IPS-18a (cell line): Measurements from ENCODE around the gene MAP3K7.
"Not testable (repeated sequence)": the region's sequence is repeated elsewhere in the genome, so short reads cannot be mapped to it uniquely, and the experiment has no call there.

Source experiments
- H3K27ac ChIP-seq: one replicate; pipeline ENCODE4 v1.5.1; 2013; ENCODE audit warnings: low read length
- H3K27me3 ChIP-seq: one replicate; pipeline ENCODE4 v1.6.1; 2013; ENCODE audit warnings: mild to moderate bottlenecking, low read length; ENCODE audit not compliant: control insufficient read depth, insufficient read depth
- H3K36me3 ChIP-seq: one replicate; pipeline ENCODE4 v1.6.1; 2013; ENCODE audit warnings: low read depth, low read length; ENCODE audit not compliant: control insufficient read depth
- H3K4me1 ChIP-seq: one replicate; pipeline ENCODE4 v1.6.1; 2013; ENCODE audit warnings: low read depth, low read length; ENCODE audit not compliant: control insufficient read depth
- H3K4me3 ChIP-seq: one replicate; pipeline ENCODE4 v1.5.1; 2013; ENCODE audit warnings: low read length
- H3K9ac ChIP-seq: one replicate; pipeline ENCODE4 v1.6.1; 2013; ENCODE audit warnings: mild to moderate bottlenecking, low read length, moderate library complexity
- H3K9me3 ChIP-seq: one replicate; pipeline ENCODE4 v1.6.1; 2013; ENCODE audit warnings: low read depth, low read length; ENCODE audit not compliant: control insufficient read depth

MAP3K7 gene

GRCh38 chr6:90573624-90574023 lies 13.2 kb downstream of the MAP3K7 start:
- H3K36me3 ChIP-seq, result peaks cover 9% of the 10 kb centered on the region
- no peak overlapping the region for H3K27ac ChIP-seq
- no peaks in the 10 kb centered on the region for H3K27me3 ChIP-seq
- no peak overlapping the region for H3K9ac ChIP-seq
- H3K4me1 ChIP-seq, result no peaks in the 10 kb centered on the region
- no peaks in the 10 kb centered on the region for H3K9me3 ChIP-seq
- no peak overlapping the region for H3K4me3 ChIP-seq

GRCh38 chr6:90572856-90573255 lies 14.0 kb downstream of the MAP3K7 start:
- Histone ChIP-seq H3K9ac (no peak overlapping the region), H3K4me1 (no peaks in the 10 kb centered on the region), H3K36me3 (peaks cover 10% of the 10 kb centered on the region), H3K9me3 (no peaks in the 10 kb centered on the region), H3K27ac (no peak overlapping the region), H3K4me3 (no peak overlapping the region), H3K27me3 (no peaks in the 10 kb centered on the region)

- Histone ChIP-seq H3K4me3 (no peak overlapping the region), H3K9me3 (no peaks in the 10 kb centered on the region), H3K27me3 (no peaks in the 10 kb centered on the region), H3K9ac (no peak overlapping the region), H3K27ac (no peak overlapping the region), H3K36me3 (peaks cover 10% of the 10 kb centered on the region), H3K4me1 (no peaks in the 10 kb centered on the region)
These were observed 17.6 kb downstream of the MAP3K7 start for GRCh38 chr6:90569223-90569622.

- not testable (repeated sequence) for H3K9ac ChIP-seq, H3K27ac ChIP-seq, H3K27me3 ChIP-seq, H3K9me3 ChIP-seq, H3K4me3 ChIP-seq, H3K4me1 ChIP-seq, H3K36me3 ChIP-seq
These were observed 19.2 kb downstream of the MAP3K7 start for GRCh38 chr6:90567682-90568081.

GRCh38 chr6:90562341-90562740 lies 24.5 kb downstream of the MAP3K7 start:
- not testable (repeated sequence) for H3K4me1 ChIP-seq, H3K9me3 ChIP-seq, H3K4me3 ChIP-seq, H3K27ac ChIP-seq, H3K9ac ChIP-seq, H3K27me3 ChIP-seq
- peaks cover 24% of the 10 kb centered on the region for H3K36me3 ChIP-seq

- peaks cover 41% of the 10 kb centered on the region for H3K36me3 ChIP-seq
- H3K9ac ChIP-seq, result no peak overlapping the region
- no peak overlapping the region for H3K4me3 ChIP-seq
- H3K27ac ChIP-seq, result no peak overlapping the region
- H3K9me3 ChIP-seq, result no peaks in the 10 kb centered on the region
- H3K27me3 ChIP-seq, result no peaks in the 10 kb centered on the region
- no peaks in the 10 kb centered on the region for H3K4me1 ChIP-seq
These were observed 26.9 kb downstream of the MAP3K7 start for GRCh38 chr6:90559931-90560330.

- no peaks in the 10 kb centered on the region for H3K27me3 ChIP-seq
- no peaks in the 10 kb centered on the region for H3K9me3 ChIP-seq
- H3K36me3 ChIP-seq, result peaks cover 60% of the 10 kb centered on the region
- H3K9ac ChIP-seq, result no peak overlapping the region
- no peak overlapping the region for H3K27ac ChIP-seq
- no peaks in the 10 kb centered on the region for H3K4me1 ChIP-seq
- no peak overlapping the region for H3K4me3 ChIP-seq
These were observed 29.9 kb downstream of the MAP3K7 start for GRCh38 chr6:90557006-90557405.

GRCh38 chr6:90547991-90548390 lies 38.9 kb downstream of the MAP3K7 start:
- no peaks in the 10 kb centered on the region for H3K9me3 ChIP-seq
- no peak overlapping the region for H3K9ac ChIP-seq
- no peaks in the 10 kb centered on the region for H3K4me1 ChIP-seq
- no peaks in the 10 kb centered on the region for H3K27me3 ChIP-seq
- H3K4me3 ChIP-seq, result no peak overlapping the region
- H3K36me3 ChIP-seq, result peaks cover 88% of the 10 kb centered on the region
- no peak overlapping the region for H3K27ac ChIP-seq

- Histone ChIP-seq H3K27ac (no peak overlapping the region), H3K36me3 (peaks cover 84% of the 10 kb centered on the region)
These were observed 39.8 kb downstream of the MAP3K7 start for GRCh38 chr6:90547079-90547478.

GRCh38 chr6:90545448-90545847 lies 41.4 kb downstream of the MAP3K7 start:
- Histone ChIP-seq H3K36me3 (peaks cover 75% of the 10 kb centered on the region), H3K4me1 (no peaks in the 10 kb centered on the region), H3K4me3 (no peak overlapping the region), H3K27ac (no peak overlapping the region), H3K27me3 (no peaks in the 10 kb centered on the region), H3K9me3 (no peaks in the 10 kb centered on the region), H3K9ac (no peak overlapping the region)

More at GRCh38 chr6:90547079-90547478, 39.8 kb downstream of the MAP3K7 start:
- Histone ChIP-seq H3K4me3 (no peak overlapping the region), H3K27me3 (no peaks in the 10 kb centered on the region), H3K9ac (no peak overlapping the region), H3K4me1 (no peaks in the 10 kb centered on the region), H3K9me3 (no peaks in the 10 kb centered on the region)

- H3K27me3 ChIP-seq, result no peaks in the 10 kb centered on the region
- H3K4me1 ChIP-seq, result no peaks in the 10 kb centered on the region
- H3K4me3 ChIP-seq, result no peak overlapping the region
- no peaks in the 10 kb centered on the region for H3K9me3 ChIP-seq
- H3K36me3 ChIP-seq, result peaks cover 68% of the 10 kb centered on the region
- no peak overlapping the region for H3K9ac ChIP-seq
- no peak overlapping the region for H3K27ac ChIP-seq
These were observed 42.1 kb downstream of the MAP3K7 start for GRCh38 chr6:90544741-90545140.

GRCh38 chr6:90544081-90544480 lies 42.8 kb downstream of the MAP3K7 start:
- Histone ChIP-seq H3K9me3 (no peaks in the 10 kb centered on the region), H3K36me3 (peaks cover 63% of the 10 kb centered on the region), H3K4me3 (no peak overlapping the region), H3K9ac (no peak overlapping the region), H3K27ac (no peak overlapping the region), H3K27me3 (no peaks in the 10 kb centered on the region), H3K4me1 (no peaks in the 10 kb centered on the region)
